K562 (cell line): ENCODE results near the gene ZNF761. TPM values are rescaled to one million over a fixed set of nuclear protein-coding genes. Genes with fewer than 3 reads are reported as not detected.
A peak's percentile ranks its signal among the peaks of the same experiment; 100 is the strongest.

Experiments
- ATAC-seq: fragments of 200-7000 bp; cut with Tn5 transposase; 3 replicates; pipeline ENCODE4 v1.9.1; 2020; ENCODE audit warnings: moderate library complexity
- BruUV-seq: library from RNA; stranded (reverse); fragments of 400-500 nt; replicated peaks from 2 replicates; lab custom pipeline; 2021; lab: Mats Ljungman, UMichigan
- CTCF ChIA-PET: fragments of 300-600 bp; formaldehyde crosslinking; extraction: SDS; loops from one replicate; lab custom pipeline; 2021; ENCODE audit warnings: low intra/inter-chr PET ratio; lab: Yijun Ruan, JAX
- POLR2A ChIA-PET: fragments of 300-600, 350-650 bp; sonication (Branson Sonifier 250); formaldehyde crosslinking; extraction: SDS; loops from one replicate; lab custom pipeline; 2021; ENCODE audit warnings: antibody characterized with exemption, inconsistent platforms; lab: Yijun Ruan, JAX
- DNase-seq, 4 experiments: peaks; one replicate each; pipeline versions ENCODE4 v3.0.0 to v3.0.0-alpha.2; 2011 to 2018; ENCODE audit warnings: low spot score in 3 of 4, mixed read lengths in 3 of 4; ENCODE audit errors: extremely low read depth in 1 of 4
- FAIRE-seq: peaks from 2 replicates; lab custom pipeline; 2011; peaks lifted over from hg19 to GRCh38; lab: Jason Lieb, UNC
- H2AFZ ChIP-seq: 2 replicates; pipeline ENCODE4 v1.6.0; 2011; ENCODE audit warnings: low read depth, low read length, control low read depth, inconsistent platforms
- H3K27ac ChIP-seq: fragments of 200-600 bp; 3 replicates; pipeline ENCODE4 v1.8.0; 2011; ENCODE audit warnings: low read depth, mild to moderate bottlenecking, control low read depth, inconsistent platforms, low read length, moderate library complexity, mixed read lengths; ENCODE audit errors: extremely low read depth
- H3K27me3 ChIP-seq, 2 experiments: fragments of 300-600 bp in 1 of 2; 2 replicates in 1 of 2; 3 replicates in 1 of 2; pipeline versions ENCODE4 v1.6.0 to v1.8.0; 2011; ENCODE audit warnings: inconsistent platforms in 2 of 2, low read length in 2 of 2, mild to moderate bottlenecking in 1 of 2, mixed read lengths in 1 of 2, moderate library complexity in 1 of 2; ENCODE audit not compliant: control insufficient read depth in 2 of 2, insufficient read depth in 2 of 2
- H3K36me3 ChIP-seq: fragments of 300-600 bp; 3 replicates; pipeline ENCODE4 v1.8.0; 2011; ENCODE audit warnings: mild to moderate bottlenecking, low read length, inconsistent platforms; ENCODE audit not compliant: control insufficient read depth, insufficient read depth
- H3K4me1 ChIP-seq, 2 experiments: fragments of 200-600 bp in 1 of 2; replicated peaks in 1 of 2; 2 replicates in 1 of 2; 3 replicates in 1 of 2; pipeline versions ENCODE4 v1.5.1 to v1.8.0; 2011; ENCODE audit warnings: inconsistent platforms in 2 of 2, low read length in 2 of 2, mild to moderate bottlenecking in 1 of 2, mixed read lengths in 1 of 2, moderate library complexity in 1 of 2; ENCODE audit not compliant: control insufficient read depth in 2 of 2, insufficient read depth in 2 of 2
- H3K4me2 ChIP-seq: 2 replicates; pipeline ENCODE4 v1.6.1; 2011; ENCODE audit warnings: low read length, control low read depth, inconsistent platforms, mixed read lengths; ENCODE audit not compliant: insufficient read depth
- H3K4me3 ChIP-seq: fragments of 200-600 bp; sonication (generic), shearing (Covaris generic); 2 replicates; pipeline ENCODE4 v1.5.1; 2016; ENCODE audit warnings: control low read depth, inconsistent platforms
- H3K79me2 ChIP-seq: fragments of 200-600 bp; 3 replicates; pipeline ENCODE4 v1.8.0; 2011; ENCODE audit warnings: low read length, inconsistent platforms; ENCODE audit not compliant: control insufficient read depth, insufficient read depth
- H3K9ac ChIP-seq, 2 experiments: 2 replicates each; pipeline versions ENCODE4 v1.6.0 to v1.6.1; 2011; ENCODE audit warnings: low read depth in 2 of 2, low read length in 2 of 2, control low read depth in 1 of 2, inconsistent platforms in 1 of 2, mild to moderate bottlenecking in 1 of 2, mixed read lengths in 1 of 2; ENCODE audit not compliant: insufficient read depth in 1 of 2
- H3K9me1 ChIP-seq: one replicate; pipeline ENCODE4 v1.6.0; 2011; ENCODE audit warnings: inconsistent platforms, mild to moderate bottlenecking, low read length, moderate library complexity; ENCODE audit not compliant: control insufficient read depth, insufficient read depth
- H3K9me3 ChIP-seq: replicated peaks from 2 replicates; pipeline ENCODE4 v1.5.1; 2011; ENCODE audit warnings: low read depth, low read length, inconsistent platforms; ENCODE audit not compliant: control insufficient read depth, insufficient read depth
- H4K20me1 ChIP-seq: replicated peaks from 2 replicates; pipeline ENCODE4 v1.6.1; 2011; ENCODE audit warnings: low read length, inconsistent platforms, mixed read lengths; ENCODE audit not compliant: control insufficient read depth, insufficient read depth
- ARID3A ChIP-seq: IDR thresholded peaks from 2 replicates; pipeline ENCODE4 v1.6.1; 2012; ENCODE audit warnings: low read depth, low read length, improper control_type of control experiment, borderline replicate concordance
- ATF7 ChIP-seq: fragments of 450-650 bp; IDR thresholded peaks from 2 replicates; pipeline ENCODE4 v1.7.1; 2014; ENCODE audit warnings: mild to moderate bottlenecking, moderate library complexity
- CTBP1 ChIP-seq: fragments of 450-650 bp; IDR thresholded peaks from 2 replicates; pipeline ENCODE4 v1.6.1; 2016; ENCODE audit warnings: borderline replicate concordance
- FOXJ2 ChIP-seq: fragments of 200-800 bp; sonication (Bioruptor generic); IDR thresholded peaks from 2 replicates; pipeline ENCODE4 v1.6.1; 2016; ENCODE audit warnings: missing genetic modification characterization, missing compliant biosample characterization
- HLTF ChIP-seq: fragments of 450-650 bp; IDR thresholded peaks from 2 replicates; pipeline ENCODE4 v1.6.1; 2016
- KHSRP ChIP-seq: fragments of 450-650 bp; IDR thresholded peaks from 2 replicates; pipeline ENCODE4 v1.6.1; 2017
- NFXL1 ChIP-seq: fragments of 450-650 bp; formaldehyde crosslinking; IDR thresholded peaks from 2 replicates; pipeline ENCODE4 v1.4.0; 2021; ENCODE audit warnings: mild to moderate bottlenecking
- RBFOX2 ChIP-seq: fragments of 200-400 bp; formaldehyde crosslinking; IDR thresholded peaks from 2 replicates; pipeline ENCODE4 v1.6.1; 2017; ENCODE audit warnings: low read depth, mild to moderate bottlenecking, low read length, moderate library complexity
- SAFB2 ChIP-seq: fragments of 200-400 bp; formaldehyde crosslinking; IDR thresholded peaks from 2 replicates; pipeline ENCODE4 v1.6.1; 2018; ENCODE audit warnings: borderline replicate concordance, low read length, low read depth, moderate library complexity; ENCODE audit not compliant: severe bottlenecking
- TRIM25 ChIP-seq: fragments of 450-650 bp; IDR thresholded peaks from 2 replicates; pipeline ENCODE4 v1.7.0; 2016; ENCODE audit warnings: borderline replicate concordance
- TSHZ1 ChIP-seq: fragments of 250-450 bp; sonication (Bioruptor Pico); IDR thresholded peaks from 2 replicates; pipeline ENCODE4 v1.4.0; 2020; ENCODE audit warnings: mild to moderate bottlenecking, moderate library complexity
- ZMIZ1 ChIP-seq, 2 experiments: fragments of 150-350 bp in 1 of 2; IDR thresholded peaks; 2 replicates each; pipeline ENCODE4 v1.6.1; 2012 to 2016; ENCODE audit warnings: low read depth in 2 of 2, low read length in 2 of 2, mild to moderate bottlenecking in 1 of 2, moderate library complexity in 1 of 2
- ZNF143 ChIP-seq: sonication (generic); formaldehyde crosslinking; IDR thresholded peaks from 2 replicates; pipeline ENCODE4 v1.9.0; 2022; ENCODE audit warnings: mild to moderate bottlenecking, missing genetic modification reagents
- WGBS: fragments of 100-300 bp; shearing (Covaris generic); methylation state at CpG from one replicate; pipeline ENCODE4 v1.1.6; 2016; ENCODE audit warnings: low coverage, mixed read lengths; ENCODE audit not compliant: insufficient coverage; ENCODE audit errors: missing lambda C conversion rate; 5-methylcytosine and 5-hydroxymethylcytosine counted together
- in situ Hi-C: fragments of 300-500 bp; cut with MboI; formaldehyde crosslinking; loops from 4 replicates; pipeline ENCODE4 v1.15.0; 2018; ENCODE audit warnings: inconsistent platforms, mixed read lengths
- intact Hi-C: fragments of 100-400 bp; cut with micrococcal nuclease; formaldehyde crosslinking; loops from 2 replicates; pipeline ENCODE4 v1.14.2; 2022
- polyA plus RNA-seq, 8 experiments: library from polyadenylated mRNA; depleted of rRNA in 4 of 8; stranded (reverse) in 5 of 8; unstranded in 3 of 8; fragments of >200 nt; fragmentation: Nextera tagmentation in 2 of 8; fragmentation: Illumina TruSeq in 1 of 8; extraction: Ambion mirVana in 2 of 8; extraction: Trizol in 1 of 8; gene quantifications; 2 replicates each; pipeline versions ENCODE4 v1.2.1 to v1.2.3, GENCODE V29; 2011 to 2014; ENCODE audit warnings: inconsistent platforms in 1 of 8, missing spikeins in 1 of 8
- total RNA-seq, 7 experiments: library from RNA; depleted of rRNA in 6 of 7; stranded (reverse); fragments of >200 nt in 6 of 7; fragmentation: Illumina TruSeq in 2 of 7; extraction: Trizol in 2 of 7; gene quantifications; 2 replicates each; pipeline versions ENCODE4 v1.2.1 to v1.2.3, GENCODE V29; 2011 to 2021; ENCODE audit warnings: low replicate concordance in 1 of 7

The ZNF761 gene
- total and polyA plus RNA-seq, 9 of the 15 experiments (the other 6 are each of a cell fraction or from before 2014, with no cell fraction given): 10.3 to 30.2 (median 17.0) TPM

- Histone ChIP-seq H3K9me3 (0 out of 2 replicates have a peak, but pooled peaks cover 3% of the 10 kb centered on the region), H3K27ac (no peak overlapping the region), H3K4me1 (peaks cover 0 to 4% of the 10 kb centered on the region in 2 experiments; a peak in 2 of 5 replicates), H4K20me1 (no peaks in the 10 kb centered on the region), H3K27me3 (no peaks in the 10 kb centered on the region), H3K79me2 (peaks cover 7% of the 10 kb centered on the region), H3K4me3 (no peak overlapping the region), H3K9me1 (no peaks in the 10 kb centered on the region), H2AFZ (no peak overlapping the region), H3K9ac (no peak overlapping the region), H3K4me2 (no peak overlapping the region), H3K36me3 (no peaks in the 10 kb centered on the region)
- ChIA-PET CTCF (no interaction called here), POLR2A (interaction anchor here (0.6 kb wide), 1 partner anchor 21 kb away, joined by 3 read pairs; no protein-coding TSS in a partner anchor)
- BruUV-seq: no TSS peak
- in situ Hi-C loops: no loop called here
- DNase-seq (peak; percentile 19 to 63 (median 53)), ATAC-seq (peak; percentile 35; the same call in 2 of the 3 replicates), FAIRE-seq (no peak)
- intact Hi-C loops: no loop called here
- WGBS: 49% methylated on average over 7 of the region's 19 CpGs
- TF ChIP-seq ATF7 (no peak), CTBP1 (no peak), TRIM25 (no peak), FOXJ2 (tag) (no peak), SAFB2 (no peak), ZNF143 (CRISPR knock-in tag) (no peak), RBFOX2 (no peak), TSHZ1 (CRISPR knock-in tag) (no peak), ZMIZ1 (IDR thresholded peaks at IDR 0.05; ENCODE audit: low read depth in 2 of 2, low read length in 2 of 2) (no peak), ARID3A (no peak), HLTF (no peak), KHSRP (no peak), NFXL1 (CRISPR knock-in tag) (no peak)
Observed at GRCh38 chr19:53463263-53463662, 31.5 kb downstream of the ZNF761 start.
